Fibroblast of the aortic adventitia (primary cell): ENCODE data around the gene ADRB2. TPM values are rescaled to one million over a fixed set of nuclear protein-coding genes. Genes with fewer than 3 reads are reported as not detected.

Experiments used
- DNase-seq: peaks from one replicate; pipeline ENCODE4 v3.0.0-alpha.2; 2010; ENCODE audit warnings: low read depth
- H3K4me3 ChIP-seq: 2 replicates; pipeline ENCODE4 v1.5.1; 2011; ENCODE audit warnings: low read depth, mild to moderate bottlenecking, control low read depth, low read length, moderate library complexity
- CTCF ChIP-seq: IDR thresholded peaks from 2 replicates; pipeline ENCODE4 v1.5.1; 2011; ENCODE audit warnings: mild to moderate bottlenecking, low read length, control low read depth, inconsistent platforms; ENCODE audit not compliant: insufficient read depth
- total RNA-seq: library from RNA; depleted of rRNA; stranded (reverse); fragments of >200 nt; gene quantifications from 2 replicates; pipeline ENCODE4 v1.2.3, GENCODE V29; 2012; ENCODE audit warnings: low replicate concordance

Gene ADRB2
- total RNA-seq, 1 donor = 3.6 TPM

- DNase-seq = no peak
- no peak overlapping the region for H3K4me3 ChIP-seq
- TF ChIP-seq CTCF = no peak
Measured at GRCh38 chr5:148829248-148829594, 2.8 kb downstream of the ADRB2 start.

- TF ChIP-seq CTCF = no peak
- DNase-seq = no peak
- H3K4me3 ChIP-seq = no peak overlapping the region
Measured at GRCh38 chr5:148829734-148830133, 3.3 kb downstream of the ADRB2 start.

- no peak overlapping the region for H3K4me3 ChIP-seq
Measured at GRCh38 chr5:148830211-148830610, 3.8 kb downstream of the ADRB2 start.

DNA sequence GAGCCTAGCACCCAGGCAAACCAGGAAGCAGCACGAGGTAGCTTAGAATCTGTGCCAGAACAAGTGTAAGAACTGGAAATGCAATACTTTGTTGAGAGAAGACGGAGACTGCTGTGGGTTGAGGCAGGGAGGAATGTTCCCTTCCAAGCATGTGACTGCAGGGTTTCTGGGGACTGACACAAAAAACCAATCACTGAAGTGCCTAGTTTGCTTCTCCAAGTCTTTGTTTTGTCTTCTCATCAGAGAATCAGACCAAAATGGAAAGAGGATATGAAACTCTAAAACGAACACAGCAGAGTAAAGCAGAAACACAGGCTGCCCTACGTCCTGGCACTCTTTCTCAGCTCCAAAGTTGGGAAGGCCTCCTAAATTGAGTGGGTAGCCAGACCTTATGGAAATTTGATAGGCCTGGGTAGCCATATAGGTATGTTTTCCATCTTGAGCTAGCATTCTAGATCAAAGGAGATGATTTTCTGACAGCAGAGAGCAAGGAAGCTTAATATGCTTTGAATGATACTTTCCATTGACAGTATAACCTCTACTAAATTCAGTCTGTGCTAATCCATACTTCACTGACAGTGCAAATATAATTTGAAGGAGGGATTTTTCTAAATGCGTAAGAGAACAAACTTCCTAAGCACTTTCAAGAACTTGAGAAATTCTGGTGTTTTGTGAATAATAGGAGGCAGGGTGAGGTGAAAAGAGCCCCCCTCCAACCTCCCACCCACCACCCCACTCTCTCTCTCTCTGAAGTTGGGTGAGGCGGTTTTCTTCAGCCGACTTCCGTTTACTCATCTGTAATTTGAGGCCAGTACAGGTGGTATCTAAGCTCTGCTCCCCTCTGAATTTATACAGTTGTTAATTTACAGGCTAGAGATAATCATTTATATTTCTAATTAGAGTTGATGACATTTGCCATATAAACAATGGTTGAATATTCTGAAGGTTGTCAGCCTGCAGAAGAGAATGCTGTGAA is 5.5 kb downstream of the ADRB2 start:
- no peak for TF ChIP-seq CTCF
- no peak overlapping the region for H3K4me3 ChIP-seq
- no peak for DNase-seq

More at GRCh38 chr5:148830211-148830610, 3.8 kb downstream of the ADRB2 start:
- no peak for DNase-seq
- no peak for TF ChIP-seq CTCF

GRCh38 chr5:148833122-148833521 is 6.7 kb downstream of the ADRB2 start:
- DNase-seq = no peak
- no peak for TF ChIP-seq CTCF
- no peak overlapping the region for H3K4me3 ChIP-seq

DNA sequence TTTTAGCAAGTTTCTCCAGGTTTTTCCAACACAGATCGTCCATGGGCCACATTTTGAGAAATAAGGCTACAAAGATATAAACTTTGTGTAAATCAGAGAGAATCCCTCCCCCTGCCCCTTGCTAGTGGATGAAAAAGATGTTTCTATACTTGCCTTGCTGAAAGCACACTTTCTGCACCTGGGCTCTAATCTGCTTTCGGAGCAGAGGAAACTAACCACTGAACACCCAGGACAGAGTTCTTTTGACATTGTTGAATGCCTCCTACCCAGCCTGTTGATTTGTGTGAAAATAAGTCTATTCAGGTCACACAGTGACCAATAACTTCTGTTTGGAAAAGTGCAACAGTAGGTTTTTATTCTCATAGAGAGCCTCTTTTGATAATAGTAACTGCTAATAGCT is 7.5 kb downstream of the ADRB2 start:
- no peak overlapping the region for H3K4me3 ChIP-seq
- no peak for TF ChIP-seq CTCF
- DNase-seq = no peak
